ENCODE results near the gene IFNA7.
A peak's percentile ranks its signal among the peaks of the same experiment; 100 is the strongest.
"Not testable (repeated sequence)": the region's sequence is repeated elsewhere in the genome, so short reads cannot be mapped to it uniquely, and the experiment has no call there.

GRCh38 chr9:21182810-21183736, 18.9 kb downstream of the IFNA7 start:
- not testable (repeated sequence) for TF ChIP-seq GABPA (IDR thresholded peaks at IDR 0.05; ENCODE audit: low read depth); FOXM1 (IDR thresholded peaks at IDR 0.05; ENCODE audit: low read depth); NFIC (IDR thresholded peaks at IDR 0.05; ENCODE audit: borderline replicate concordance); MXI1 (IDR thresholded peaks at IDR 0.05; ENCODE audit: low read depth, low read length); SMC3 (IDR thresholded peaks at IDR 0.05; ENCODE audit: low read depth, low read length); POLR2AphosphoS5 (IDR thresholded peaks at IDR 0.05; ENCODE audit: low read depth, low read length)
- TF ChIP-seq CTCF (IDR thresholded peaks at IDR 0.05) = peak; percentile 52
